Measurements from ENCODE around the gene DPP6.

DPP6 gene

GRCh38 chr7:154684666-154685563 lies 632.7 kb downstream of the DPP6 start:
- Histone ChIP-seq H3K4me3 (ENCODE audit: severe bottlenecking) (no peak overlapping the region), H3K4me1 (ENCODE audit: insufficient read depth, poor library complexity, severe bottlenecking) (no peaks in the 10 kb centered on the region), H3K27me3 (ENCODE audit: insufficient read depth, poor library complexity, severe bottlenecking) (no peaks in the 10 kb centered on the region), H3K27ac (ENCODE audit: poor library complexity, severe bottlenecking) (no peak overlapping the region), H3K36me3 (ENCODE audit: low read depth) (no peaks in the 10 kb centered on the region), H3K9me3 (ENCODE audit: severe bottlenecking) (peaks cover 2% of the 10 kb centered on the region)
- ATAC-seq (ENCODE audit: low read depth) (no peak), DNase-seq (ENCODE audit: low spot score) (no peak)
- no peak for TF ChIP-seq CTCF (IDR thresholded peaks at IDR 0.05; ENCODE audit: poor library complexity, severe bottlenecking)

- H3K27me3 ChIP-seq (ENCODE audit: insufficient read depth, poor library complexity, severe bottlenecking), result no peaks in the 10 kb centered on the region
- ATAC-seq (ENCODE audit: low read depth) (no peak), DNase-seq (ENCODE audit: low spot score) (no peak)
- no peak for TF ChIP-seq CTCF (IDR thresholded peaks at IDR 0.05; ENCODE audit: poor library complexity, severe bottlenecking)
- no peak overlapping the region for H3K4me3 ChIP-seq (ENCODE audit: severe bottlenecking)
- H3K27ac ChIP-seq (ENCODE audit: poor library complexity, severe bottlenecking), result no peak overlapping the region
- no peaks in the 10 kb centered on the region for H3K9me3 ChIP-seq (ENCODE audit: severe bottlenecking)
- H3K4me1 ChIP-seq (ENCODE audit: insufficient read depth, poor library complexity, severe bottlenecking), result no peaks in the 10 kb centered on the region
- no peaks in the 10 kb centered on the region for H3K36me3 ChIP-seq (ENCODE audit: low read depth)
These were observed 633.3 kb downstream of the DPP6 start for GRCh38 chr7:154685564-154685901.

GRCh38 chr7:154686305-154686704 lies 634.1 kb downstream of the DPP6 start:
- TF ChIP-seq CTCF (IDR thresholded peaks at IDR 0.05; ENCODE audit: poor library complexity, severe bottlenecking), result no peak

GRCh38 chr7:154688952-154689351 lies 636.8 kb downstream of the DPP6 start:
- no peak overlapping the region for H3K27ac ChIP-seq (ENCODE audit: poor library complexity, severe bottlenecking)
- H3K9me3 ChIP-seq (ENCODE audit: severe bottlenecking), result no peaks in the 10 kb centered on the region
- DNase-seq (ENCODE audit: low spot score), result no peak
- H3K36me3 ChIP-seq (ENCODE audit: low read depth), result no peaks in the 10 kb centered on the region
- H3K4me3 ChIP-seq (ENCODE audit: severe bottlenecking), result no peak overlapping the region
- no peak for ATAC-seq (ENCODE audit: low read depth)
- no peaks in the 10 kb centered on the region for H3K27me3 ChIP-seq (ENCODE audit: insufficient read depth, poor library complexity, severe bottlenecking)
- H3K4me1 ChIP-seq (ENCODE audit: insufficient read depth, poor library complexity, severe bottlenecking), result no peaks in the 10 kb centered on the region
- TF ChIP-seq CTCF (IDR thresholded peaks at IDR 0.05; ENCODE audit: poor library complexity, severe bottlenecking), result no peak

More at GRCh38 chr7:154686305-154686704, 634.1 kb downstream of the DPP6 start:
- DNase-seq (ENCODE audit: low spot score), result no peak
- no peaks in the 10 kb centered on the region for H3K36me3 ChIP-seq (ENCODE audit: low read depth)
- ATAC-seq (ENCODE audit: low read depth), result no peak
- no peaks in the 10 kb centered on the region for H3K4me1 ChIP-seq (ENCODE audit: insufficient read depth, poor library complexity, severe bottlenecking)
- H3K27ac ChIP-seq (ENCODE audit: poor library complexity, severe bottlenecking), result no peak overlapping the region
- H3K9me3 ChIP-seq (ENCODE audit: severe bottlenecking), result no peaks in the 10 kb centered on the region
- H3K27me3 ChIP-seq (ENCODE audit: insufficient read depth, poor library complexity, severe bottlenecking), result no peaks in the 10 kb centered on the region
- H3K4me3 ChIP-seq (ENCODE audit: severe bottlenecking), result no peak overlapping the region

GRCh38 chr7:154690411-154690810 lies 638.2 kb downstream of the DPP6 start:
- ATAC-seq (ENCODE audit: low read depth), result no peak
- no peaks in the 10 kb centered on the region for H3K4me1 ChIP-seq (ENCODE audit: insufficient read depth, poor library complexity, severe bottlenecking)
- no peaks in the 10 kb centered on the region for H3K27me3 ChIP-seq (ENCODE audit: insufficient read depth, poor library complexity, severe bottlenecking)
- no peaks in the 10 kb centered on the region for H3K9me3 ChIP-seq (ENCODE audit: severe bottlenecking)
- no peaks in the 10 kb centered on the region for H3K36me3 ChIP-seq (ENCODE audit: low read depth)
- no peak overlapping the region for H3K4me3 ChIP-seq (ENCODE audit: severe bottlenecking)
- no peak for TF ChIP-seq CTCF (IDR thresholded peaks at IDR 0.05; ENCODE audit: poor library complexity, severe bottlenecking)
- no peak overlapping the region for H3K27ac ChIP-seq (ENCODE audit: poor library complexity, severe bottlenecking)
- no peak for DNase-seq (ENCODE audit: low spot score)

Data from RWPE2 (cell line).